Pancreas (tissue), 10 donors: ENCODE results near the gene SYN1. TPM values are rescaled to one million over a fixed set of nuclear protein-coding genes. Genes with fewer than 3 reads are reported as not detected.

ENCODE experiments used
- ATAC-seq, 4 donors: fragments of 200-7000 bp; cut with Tn5 transposase; one replicate each; pipeline versions ENCODE4 v1.8.0 to v1.9.1; 2020; ENCODE audit warnings: mild to moderate bottlenecking in 4 of 4, moderate library complexity in 4 of 4
- DNase-seq, 6 donors: peaks; one replicate each; pipeline ENCODE4 v3.0.0-alpha.2; 2020
- FAIRE-seq: peaks from 2 replicates; lab custom pipeline; 2012; peaks lifted over from hg19 to GRCh38; lab: Jason Lieb, UNC
- H3K27ac ChIP-seq, 4 donors: fragments of 200-600 bp; sonication (generic); 1 replicate in 3 of 4; 2 replicates in 1 of 4; pipeline versions ENCODE4 v1.5.0 to v1.8.0; 2020
- H3K27me3 ChIP-seq, 4 donors: fragments of 200-600 bp; one replicate each; pipeline ENCODE4 v1.8.0; 2021
- H3K36me3 ChIP-seq, 3 donors: fragments of 200-600 bp; sonication (generic) in 1 of 3; one replicate each; pipeline versions ENCODE4 v1.5.0 to v1.8.0; 2020 to 2021
- H3K4me1 ChIP-seq, 3 donors: fragments of 200-600 bp; one replicate each; pipeline ENCODE4 v1.8.0; 2021
- H3K4me3 ChIP-seq, 4 donors: fragments of 200-600 bp; sonication (generic) in 2 of 4; one replicate each; pipeline versions ENCODE4 v1.5.0 to v1.8.0; 2020 to 2021
- H3K9me3 ChIP-seq, 4 donors: fragments of 200-600 bp; one replicate each; pipeline ENCODE4 v1.8.0; 2021
- CTCF ChIP-seq, 4 donors: fragments of 200-600 bp; sonication (generic) in 3 of 4; IDR thresholded peaks; one replicate each; pipeline versions ENCODE4 v1.5.0 to v1.8.0; 2021; ENCODE audit warnings: antibody characterized with exemption in 4 of 4
- WGBS, 2 donors: extraction: QIAGEN DNeasy Blood & Tissue Kit; methylation state at CpG; one replicate each; pipeline ENCODE4 v1.1.7; 2013; 5-methylcytosine and 5-hydroxymethylcytosine counted together
- intact Hi-C, 3 donors: fragments of 100-400 bp; cut with DNase I; formaldehyde crosslinking; loops; one replicate each; pipeline versions ENCODE4 v1.11.1 to v1.14.2; 2022
- polyA plus RNA-seq, 2 donors: library from polyadenylated mRNA; stranded (reverse); fragments of 200-250 nt; gene quantifications; one replicate each; pipeline ENCODE4 v1.2.3, GENCODE V29; 2013
- total RNA-seq, 6 donors: library from RNA; stranded (reverse); fragmentation: NEBNext Ultra II Directional in 4 of 6; extraction: Animal tissue kit (Norgen Biotek cat#: 25700) in 4 of 6; gene quantifications; one replicate each; pipeline versions ENCODE4 v1.2.1 to v1.2.4, GENCODE V29; 2021 to 2023
- donor health status: healthy with polysubstance abuse.
- donor health status: DM: no; HTN: no; CAD: no; lungs with moderate emphysema.
- donor health status: DM: no; HTN: no; CAD: no.
- donor health status: control.
- donor health status: control.
- donor health status: Bipolar disorder and iron deficiency.
- donor health status: DM: yes; HTN: yes; CAD: no.
- donor health status: DM: no; HTN: no; CAD: no.
- donor health status: DM: no; HTN: no; CAD: no.
- donor health status: DM: yes; HTN: yes; CAD: no.

SYN1 gene
- total and polyA plus RNA-seq, 8 donors: 0.47 to 10.3 (median 1.5) TPM

GRCh38 chrX:47562615-47563243 is 56.9 kb downstream of the SYN1 start:
- no peak for ATAC-seq
- Histone ChIP-seq H3K4me3 (no peak overlapping the region), H3K27me3 (peaks cover 0 to 3% (median 0%) of the 10 kb centered on the region in 4 donors), H3K36me3 (peaks cover 0 to 9% (median 0%) of the 10 kb centered on the region in 3 donors), H3K9me3 (no peaks in the 10 kb centered on the region), H3K4me1 (peaks cover 0 to 3% (median 0%) of the 10 kb centered on the region in 3 donors), H3K27ac (no peak overlapping the region)
- 67 to 68% methylated on average over 13 of the region's 13 CpGs for WGBS, 2 donors
- no peak for FAIRE-seq
- TF ChIP-seq CTCF (IDR thresholded peaks at IDR 0.05): peak in 1 of 4 donors; percentile 9
- intact Hi-C loops: no loop called here
- DNase-seq: no peak

- DNase-seq (no peak), ATAC-seq (no peak), FAIRE-seq (no peak)
- H3K4me3 ChIP-seq: peak overlapping the region; percentile 37 to 60 (median 55)
- WGBS, 2 donors: 1 to 43% methylated on average over 9 of the region's 9 CpGs
- H3K36me3 ChIP-seq: peaks cover 0 to 8% (median 0%) of the 10 kb centered on the region in 3 donors
- peaks cover 0 to 3% (median 0%) of the 10 kb centered on the region in 3 donors for H3K4me1 ChIP-seq
- H3K27ac ChIP-seq: peak overlapping the region in 3 of 4 donors; percentile 89 to 96 (median 94)
- H3K9me3 ChIP-seq: no peaks in the 10 kb centered on the region
- intact Hi-C loops: no loop called here
- TF ChIP-seq CTCF (IDR thresholded peaks at IDR 0.05): no peak
- peaks cover 0 to 3% (median 0%) of the 10 kb centered on the region in 4 donors for H3K27me3 ChIP-seq
Measured at GRCh38 chrX:47561659-47562151, 58.0 kb downstream of the SYN1 start.

GRCh38 chrX:47560934-47561658 is 58.6 kb downstream of the SYN1 start, which contains the start of gene ARAF:
ARAF (plus strand) TSS chrX:47561205; CDS start chrX:47562968, 1,763 bp downstream.
- peaks cover 0 to 3% (median 0%) of the 10 kb centered on the region in 4 donors for H3K27me3 ChIP-seq
- FAIRE-seq (peak; percentile 89), ATAC-seq (peak; percentile 89 to 94 (median 90)), DNase-seq (peak; percentile 89 to 98 (median 98))
- no peak for TF ChIP-seq CTCF (IDR thresholded peaks at IDR 0.05)
- WGBS, 2 donors: 0 to 29% methylated on average over 59 of the region's 59 CpGs
- H3K27ac ChIP-seq: peak within 1 kb of the TSS; percentile 80 to 96 (median 92)
- H3K4me1 ChIP-seq: peaks cover 0 to 3% (median 0%) of the 10 kb centered on the region in 3 donors
- intact Hi-C loops: no loop called here
- H3K36me3 ChIP-seq: peaks cover 0 to 2% (median 0%) of the 10 kb centered on the region in 3 donors
- H3K4me3 ChIP-seq: peak within 1 kb of the TSS; percentile 37 to 60 (median 55)
- no peaks in the 10 kb centered on the region for H3K9me3 ChIP-seq

- 4 to 24% methylated on average over 15 of the region's 15 CpGs for WGBS, 2 donors
- Histone ChIP-seq H3K4me3 (peak overlapping the region in 2 of 4 donors; percentile 53 to 60), H3K27ac (peak overlapping the region in 3 of 4 donors; percentile 89 to 96 (median 94)), H3K36me3 (no peaks in the 10 kb centered on the region), H3K27me3 (peaks cover 0 to 3% (median 0%) of the 10 kb centered on the region in 4 donors), H3K4me1 (peaks cover 0 to 3% (median 0%) of the 10 kb centered on the region in 3 donors), H3K9me3 (no peaks in the 10 kb centered on the region)
- intact Hi-C loops: no loop called here
- no peak for ATAC-seq
- peak; percentile 67 for FAIRE-seq
- no peak for TF ChIP-seq CTCF (IDR thresholded peaks at IDR 0.05)
- DNase-seq: no peak
Measured at GRCh38 chrX:47560179-47560933, 59.3 kb downstream of the SYN1 start.
